Cortex of kidney (tissue), 1 donor: ENCODE data around the gene PFDN2.

ENCODE experiments used
- DNase-seq: peaks from one replicate; lab custom pipeline; 2025; lab: John Stamatoyannopoulos, UW

The PFDN2 gene, protein sequence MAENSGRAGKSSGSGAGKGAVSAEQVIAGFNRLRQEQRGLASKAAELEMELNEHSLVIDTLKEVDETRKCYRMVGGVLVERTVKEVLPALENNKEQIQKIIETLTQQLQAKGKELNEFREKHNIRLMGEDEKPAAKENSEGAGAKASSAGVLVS

DNA sequence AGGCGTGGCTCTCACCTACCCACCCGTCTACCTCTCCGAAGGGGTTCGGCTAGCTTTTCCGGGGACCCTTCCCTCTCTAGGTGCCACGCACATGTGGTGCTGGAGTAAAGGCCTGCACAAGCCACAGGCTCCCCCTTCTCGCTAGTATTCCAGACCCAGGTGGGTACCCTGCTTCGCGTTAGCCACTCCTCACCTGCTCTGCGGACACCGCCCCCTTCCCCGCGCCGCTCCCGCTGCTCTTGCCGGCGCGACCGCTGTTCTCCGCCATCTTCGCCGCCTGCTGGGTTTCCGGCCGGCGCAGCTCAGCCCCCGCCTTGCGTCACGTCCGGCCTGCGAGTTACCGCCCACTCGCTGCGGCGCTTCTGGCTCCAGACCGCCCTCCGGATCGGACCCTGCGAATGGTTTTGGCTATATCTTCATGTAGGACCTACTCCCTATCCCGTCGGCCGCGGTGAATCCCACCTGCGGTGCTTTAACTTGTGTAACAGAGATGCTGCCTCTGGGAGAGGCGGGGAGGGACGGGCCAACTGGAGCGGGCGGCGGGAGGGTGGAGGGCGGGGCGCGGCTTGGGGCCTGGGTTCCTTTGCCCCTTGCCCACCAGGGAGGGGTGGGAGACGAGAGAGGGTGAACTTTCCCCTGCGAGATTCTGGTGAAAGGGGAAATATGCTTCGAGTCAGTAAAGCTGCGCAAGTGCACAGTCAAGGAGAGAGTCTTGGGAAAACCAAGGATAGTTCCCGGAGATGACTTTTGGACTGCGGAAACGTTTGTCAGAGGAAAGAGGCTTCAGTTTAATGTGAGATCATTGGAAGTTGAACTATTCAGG lies at the start of gene PFDN2, which contains the start of gene NIT1:
TSS of gene PFDN2 (minus strand) at position 279 of the 823 bp plus-strand sequence. CDS start at position 268, 11 bp downstream.
TSS of gene NIT1 (plus strand) at position 347 of the 823 bp plus-strand sequence. CDS start at position 419, 72 bp downstream.
- DNase-seq, result peak; percentile 19

DNA sequence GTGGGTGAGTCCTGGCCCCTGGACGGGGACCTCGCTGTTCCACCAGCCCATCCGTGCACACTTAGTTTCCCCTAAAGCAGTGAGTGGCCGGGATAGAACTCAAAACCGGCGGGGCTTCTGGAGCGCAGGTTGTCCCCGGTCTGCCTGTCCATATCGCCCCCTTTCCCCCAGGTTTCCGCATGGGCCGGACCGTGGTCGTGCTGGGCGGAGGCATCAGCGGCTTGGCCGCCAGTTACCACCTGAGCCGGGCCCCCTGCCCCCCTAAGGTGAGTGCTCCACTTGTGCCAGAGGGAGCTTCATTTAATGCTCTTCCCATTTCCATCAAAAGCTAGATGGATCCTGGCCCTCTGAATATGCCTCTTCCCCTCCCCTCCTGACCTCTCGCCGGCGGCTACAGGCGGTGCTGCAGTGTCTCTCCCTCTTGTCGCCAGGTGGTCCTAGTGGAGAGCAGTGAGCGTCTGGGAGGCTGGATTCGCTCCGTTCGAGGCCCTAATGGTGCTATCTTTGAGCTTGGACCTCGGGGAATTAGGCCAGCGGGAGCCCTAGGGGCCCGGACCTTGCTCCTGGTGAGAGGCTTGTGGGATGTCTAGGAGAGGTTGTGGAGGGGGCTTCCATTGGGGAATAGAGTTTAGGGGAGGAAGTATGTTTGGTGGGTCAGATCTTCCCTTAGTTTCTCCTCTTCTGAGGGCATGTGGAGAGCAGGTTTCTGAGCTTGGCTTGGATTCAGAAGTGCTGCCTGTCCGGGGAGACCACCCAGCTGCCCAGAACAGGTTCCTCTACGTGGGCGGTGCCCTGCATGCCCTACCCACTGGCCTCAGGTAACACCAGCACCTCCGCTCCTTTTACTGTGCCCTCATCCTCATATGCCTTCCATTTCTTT lies 49.1 kb upstream of the PFDN2 start:
- no peak for DNase-seq

DNA sequence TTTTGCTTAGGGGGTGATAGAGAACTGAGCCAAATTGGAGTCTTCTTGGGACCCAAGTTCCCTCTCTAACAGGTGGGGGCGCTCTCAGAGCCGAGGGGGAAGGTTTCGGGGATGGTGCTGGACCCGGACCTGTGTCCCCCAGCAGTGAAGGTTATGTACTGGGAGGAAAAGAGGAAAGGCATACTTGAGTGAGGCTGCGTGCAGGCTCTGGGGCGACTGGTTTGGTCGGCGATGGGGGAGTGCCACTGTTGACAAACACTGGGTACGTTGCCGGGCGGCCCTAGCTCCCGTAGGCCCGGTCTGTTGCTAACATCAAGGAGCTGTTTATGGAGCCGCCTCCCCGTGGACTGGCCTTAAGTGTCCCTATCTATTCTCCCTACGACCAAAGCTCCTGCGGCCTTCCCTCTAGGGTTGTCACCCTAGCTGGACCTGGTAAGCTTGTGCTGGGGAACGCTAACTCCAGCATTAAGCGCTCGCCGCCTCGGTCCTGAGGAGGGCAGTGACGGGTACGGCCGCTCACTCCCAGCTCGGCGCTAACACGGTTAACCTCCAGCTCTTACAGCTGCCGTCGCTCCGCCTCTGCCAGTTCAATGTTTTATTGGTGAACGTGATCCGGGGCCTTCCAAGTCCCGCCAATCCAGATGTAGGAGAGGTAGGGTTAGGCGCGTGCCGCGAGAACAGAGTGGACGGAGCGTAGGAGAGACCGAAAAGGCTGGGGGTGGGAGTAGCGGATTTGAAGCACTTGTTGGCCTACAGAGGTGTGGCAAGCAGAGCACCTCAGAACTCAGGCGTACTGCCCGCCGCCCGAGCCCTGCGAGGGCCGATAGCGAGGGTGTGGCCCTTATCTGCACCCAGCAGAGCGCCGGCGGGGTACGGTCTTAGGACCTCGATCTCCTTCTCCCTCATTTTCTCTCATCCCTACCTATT lies 48.2 kb upstream of the PFDN2 start, which contains the start of gene PPOX:
TSS of gene PPOX (plus strand) at position 685 of the 927 bp plus-strand sequence. CDS start 422 bp downstream, outside the sequence.
- DNase-seq, result no peak

DNA sequence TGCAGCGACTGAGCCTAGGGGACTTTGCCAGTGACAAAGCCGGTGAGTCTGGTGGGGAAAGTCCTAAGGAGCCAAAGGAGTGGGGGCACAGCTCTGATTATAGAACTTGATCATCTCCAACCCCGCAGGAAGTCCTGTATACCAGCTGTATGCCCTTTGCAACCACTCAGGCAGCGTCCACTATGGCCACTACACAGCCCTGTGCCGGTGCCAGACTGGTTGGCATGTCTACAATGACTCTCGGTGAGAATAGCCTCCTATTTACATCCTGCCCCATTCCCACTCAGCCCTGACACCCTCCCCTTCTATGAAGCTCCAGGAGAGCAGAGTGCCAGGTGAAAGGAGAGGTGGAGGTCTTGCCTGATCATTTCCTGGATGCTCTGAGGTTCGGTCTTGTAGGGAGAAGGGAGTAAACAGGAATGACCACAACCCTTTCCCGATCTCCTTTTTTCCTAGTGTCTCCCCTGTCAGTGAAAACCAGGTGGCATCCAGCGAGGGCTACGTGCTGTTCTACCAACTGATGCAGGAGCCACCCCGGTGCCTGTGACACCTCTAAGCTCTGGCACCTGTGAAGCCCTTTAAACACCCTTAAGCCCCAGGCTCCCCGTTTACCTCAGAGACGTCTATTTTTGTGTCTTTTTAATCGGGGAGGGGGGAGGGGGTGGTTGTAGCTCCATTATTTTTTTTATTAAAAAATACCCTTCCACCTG lies 47.2 kb upstream of the PFDN2 start:
- no peak for DNase-seq

DNA sequence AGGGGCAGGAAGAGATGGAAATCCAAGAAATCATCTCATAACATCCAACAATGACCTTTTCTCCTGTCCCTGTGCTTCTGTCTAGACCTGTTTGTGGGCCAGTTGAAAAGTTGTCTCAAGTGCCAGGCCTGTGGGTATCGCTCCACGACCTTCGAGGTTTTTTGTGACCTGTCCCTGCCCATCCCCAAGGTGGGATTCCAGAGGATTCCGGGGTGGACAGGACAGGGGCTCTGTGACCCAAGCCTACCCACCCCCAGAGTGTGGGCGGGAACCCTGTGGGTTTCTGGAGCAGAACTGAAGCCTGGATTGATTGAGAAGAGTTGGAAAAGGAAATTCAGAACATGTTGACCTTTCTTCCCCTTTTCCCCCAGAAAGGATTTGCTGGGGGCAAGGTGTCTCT lies 46.0 kb upstream of the PFDN2 start:
- DNase-seq, result no peak

DNA sequence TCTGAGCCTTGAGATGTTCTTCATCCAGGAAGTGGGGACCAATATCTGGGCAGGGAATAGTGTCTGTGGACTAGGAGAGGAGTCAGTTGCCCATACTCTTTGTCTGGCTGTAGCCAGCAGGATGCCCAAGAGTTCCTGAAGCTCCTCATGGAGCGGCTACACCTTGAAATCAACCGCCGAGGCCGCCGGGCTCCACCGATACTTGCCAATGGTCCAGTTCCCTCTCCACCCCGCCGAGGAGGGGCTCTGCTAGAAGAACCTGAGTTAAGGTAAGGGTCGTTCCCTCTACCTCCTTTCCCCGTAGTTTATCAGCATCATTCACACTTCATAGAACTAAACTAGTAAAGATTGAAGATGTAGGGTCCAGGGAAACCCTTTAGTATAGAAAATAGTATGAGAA lies 45.0 kb upstream of the PFDN2 start:
- DNase-seq, result no peak

DNA sequence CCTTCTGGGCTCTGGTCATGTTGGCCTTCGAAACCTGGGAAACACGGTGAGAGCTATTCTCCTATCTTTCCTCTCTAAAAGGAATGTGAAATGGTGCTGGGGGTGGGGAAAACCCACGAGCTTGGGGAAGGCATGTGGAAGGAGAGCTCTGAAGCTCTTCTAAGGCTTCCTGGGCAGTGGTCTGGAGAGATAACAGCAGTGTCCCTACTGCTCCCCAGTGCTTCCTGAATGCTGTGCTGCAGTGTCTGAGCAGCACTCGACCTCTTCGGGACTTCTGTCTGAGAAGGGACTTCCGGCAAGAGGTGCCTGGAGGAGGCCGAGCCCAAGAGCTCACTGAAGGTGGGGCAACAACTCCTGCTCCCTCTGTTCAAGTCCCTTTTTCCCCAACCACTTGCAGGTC lies 44.2 kb upstream of the PFDN2 start:
- no peak for DNase-seq

DNA sequence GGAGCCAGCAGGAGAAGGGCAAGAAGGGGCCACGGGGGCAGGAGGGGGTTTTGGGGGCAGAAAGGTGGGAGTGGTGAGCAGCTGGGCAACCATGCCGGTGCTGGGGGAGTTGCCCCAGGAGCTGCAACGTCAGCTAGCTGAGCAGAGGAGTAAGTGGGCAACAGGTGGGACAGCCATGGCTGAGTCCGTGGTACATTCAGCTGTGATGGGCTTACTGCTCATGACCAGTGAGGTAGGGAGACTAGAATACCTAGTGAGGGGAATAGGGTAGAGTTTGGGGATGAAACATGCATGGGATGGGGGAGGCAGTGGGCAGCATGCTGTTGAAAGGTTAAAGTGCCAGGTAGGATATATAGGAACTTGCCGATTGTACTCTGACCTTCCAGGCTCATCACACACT lies 43.8 kb upstream of the PFDN2 start:
- no peak for DNase-seq

DNA sequence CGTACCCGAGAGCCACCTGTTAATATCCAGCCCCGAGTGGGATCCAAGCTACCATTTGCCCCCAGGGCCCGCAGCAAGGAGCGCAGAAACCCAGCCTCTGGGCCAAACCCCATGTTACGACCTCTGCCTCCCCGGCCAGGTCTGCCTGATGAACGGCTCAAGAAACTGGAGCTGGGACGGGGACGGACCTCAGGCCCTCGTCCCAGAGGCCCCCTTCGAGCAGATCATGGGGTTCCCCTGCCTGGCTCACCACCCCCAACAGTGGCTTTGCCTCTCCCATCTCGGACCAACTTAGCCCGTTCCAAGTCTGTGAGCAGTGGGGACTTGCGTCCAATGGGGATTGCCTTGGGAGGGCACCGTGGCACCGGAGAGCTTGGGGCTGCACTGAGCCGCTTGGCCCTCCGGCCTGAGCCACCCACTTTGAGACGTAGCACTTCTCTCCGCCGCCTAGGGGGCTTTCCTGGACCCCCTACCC lies 42.9 kb upstream of the PFDN2 start:
- no peak for DNase-seq

DNA sequence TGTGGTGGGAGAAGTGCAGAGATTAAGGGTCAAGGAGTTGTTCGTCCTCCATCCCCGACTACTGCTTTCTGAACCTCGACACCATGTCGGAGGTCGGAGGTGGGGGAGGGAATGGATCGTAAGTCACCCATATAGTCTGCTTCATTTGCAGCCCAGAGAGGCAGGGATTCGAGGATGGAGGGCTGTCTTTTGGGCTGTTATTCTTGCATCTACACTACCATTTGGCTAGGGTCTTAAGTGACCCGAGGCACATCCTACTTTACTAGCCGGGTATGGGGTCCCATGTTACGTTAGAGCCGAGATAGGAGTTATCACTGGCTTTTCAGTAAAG lies 42.0 kb upstream of the PFDN2 start:
- DNase-seq, result no peak

DNA sequence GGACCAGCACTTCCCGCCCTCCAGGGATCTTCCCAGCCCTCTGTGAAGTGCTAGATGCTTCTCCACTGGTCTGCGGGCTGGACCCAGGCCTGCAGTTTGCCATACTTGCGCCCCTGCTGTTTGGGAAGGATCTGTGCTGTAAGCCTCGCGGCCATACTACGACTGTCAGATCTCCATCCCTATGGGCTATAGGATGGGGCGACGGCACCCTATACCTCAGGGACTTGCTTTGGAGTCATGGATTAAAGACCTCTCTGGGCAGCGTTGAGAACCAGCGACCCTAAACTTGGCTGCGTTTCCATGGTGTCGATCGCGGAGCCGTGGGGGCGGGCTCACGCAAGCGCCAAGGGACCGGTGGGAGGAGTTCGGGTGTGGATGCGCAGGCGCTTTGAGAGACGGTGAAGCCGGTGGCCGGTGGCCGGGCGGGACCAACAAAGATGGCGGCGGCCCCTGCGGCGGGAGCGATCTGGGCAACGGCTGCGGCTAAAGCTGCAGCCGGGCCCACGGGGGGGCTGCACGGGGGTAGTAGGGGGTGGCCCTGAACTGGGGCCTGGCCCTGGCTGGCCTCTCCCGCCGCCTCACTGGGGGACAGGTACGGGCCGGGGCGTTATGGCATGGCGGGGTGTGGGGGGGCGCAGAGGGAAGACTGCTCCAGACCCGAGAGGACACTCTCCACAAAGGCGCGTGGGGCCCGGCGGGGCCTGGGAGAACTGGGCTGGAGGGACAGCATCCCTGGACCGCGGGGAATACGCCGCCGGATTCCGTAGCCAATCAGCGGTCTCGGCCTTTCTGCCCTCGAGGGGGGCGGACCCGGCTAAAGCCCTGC lies 41.5 kb upstream of the PFDN2 start, which contains the start of gene USP21:
TSS of gene USP21 (plus strand) at position 414 of the 826 bp plus-strand sequence. CDS start 1,141 bp downstream, outside the sequence.
- peak; percentile 38 for DNase-seq

DNA sequence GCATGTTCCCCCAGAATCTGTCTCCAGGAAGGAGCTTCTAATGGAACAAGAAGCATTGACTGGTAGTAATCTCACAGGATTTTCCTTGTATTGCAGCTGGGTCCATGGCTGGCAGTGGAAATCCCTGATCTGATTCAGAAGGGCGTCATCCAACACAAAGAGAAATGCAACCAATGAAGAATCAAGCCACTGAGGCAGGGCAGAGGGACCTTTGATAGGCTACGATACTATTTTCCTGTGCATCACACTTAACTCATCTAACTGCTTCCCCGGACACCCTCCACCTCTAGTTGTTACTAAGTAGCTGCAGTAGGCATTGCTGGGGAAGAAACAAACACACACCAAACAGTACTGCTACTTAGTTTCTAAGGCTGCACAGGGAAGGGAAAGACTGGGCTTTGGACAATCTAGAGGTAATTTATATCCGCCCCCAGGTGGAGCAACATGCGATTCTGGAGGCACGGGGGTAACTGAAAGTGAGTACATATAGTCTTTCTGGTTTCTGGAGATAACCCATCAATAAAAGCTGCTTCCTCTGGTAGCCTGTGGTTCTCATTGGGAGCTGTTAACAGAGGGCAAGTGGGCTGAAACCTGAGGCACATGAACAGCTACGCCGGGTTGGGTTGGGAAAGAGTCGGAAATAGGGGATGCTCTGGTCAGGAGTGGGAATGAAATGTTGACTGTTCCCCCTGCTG lies 40.6 kb upstream of the PFDN2 start:
- no peak for DNase-seq

DNA sequence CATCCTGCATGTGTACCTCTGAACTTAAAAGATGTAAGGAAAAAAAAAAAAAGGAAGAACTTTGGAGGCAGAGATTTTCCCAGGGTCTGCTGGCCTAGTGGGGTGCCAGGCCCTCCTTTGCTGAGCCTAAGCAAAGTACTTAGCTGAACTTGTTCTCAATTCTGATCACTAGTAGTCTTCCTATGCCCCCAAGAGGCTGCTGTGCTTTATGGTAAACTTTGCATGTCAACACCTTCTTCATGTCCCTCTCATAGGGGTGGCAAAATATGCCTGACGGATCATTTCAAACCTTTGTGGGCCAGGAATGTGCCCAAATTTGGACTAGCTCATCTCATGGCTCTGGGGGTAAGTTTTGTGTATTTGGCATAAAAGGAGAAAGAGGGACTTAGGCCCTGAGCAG lies 40.0 kb upstream of the PFDN2 start:
- DNase-seq, result no peak

DNA sequence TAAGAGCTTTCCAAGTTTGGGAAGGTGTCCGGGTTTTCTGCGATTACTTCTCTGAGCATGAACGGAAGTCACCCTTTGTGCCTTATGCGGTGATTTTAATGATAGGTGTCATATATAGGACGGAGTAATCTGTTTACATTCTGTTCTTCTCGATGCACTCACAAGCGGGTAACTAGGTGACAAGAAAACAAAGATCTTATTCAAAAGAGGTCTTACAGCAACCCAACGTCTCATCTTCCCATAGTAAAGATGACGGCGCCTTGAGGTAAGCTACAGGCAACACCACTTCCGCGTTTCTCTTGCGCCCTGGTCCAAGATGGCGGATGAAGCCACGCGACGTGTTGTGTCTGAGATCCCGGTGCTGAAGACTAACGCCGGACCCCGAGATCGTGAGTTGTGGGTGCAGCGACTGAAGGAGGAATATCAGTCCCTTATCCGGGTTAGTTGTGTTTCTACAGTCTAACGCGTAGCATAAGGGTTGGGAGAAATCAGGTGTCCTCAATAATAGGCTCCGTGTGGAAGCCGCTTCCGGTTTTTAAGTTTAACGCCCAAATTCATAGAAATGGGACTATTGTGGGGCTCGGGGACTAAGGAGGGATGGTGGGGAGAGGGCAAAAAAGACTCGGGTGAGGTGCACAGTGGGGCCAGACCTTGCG lies 36.0 kb upstream of the PFDN2 start, which contains the start of gene UFC1:
TSS of gene UFC1 (plus strand) at position 297 of the 656 bp plus-strand sequence. CDS start at position 317, 20 bp downstream.
- no peak for DNase-seq

DNA sequence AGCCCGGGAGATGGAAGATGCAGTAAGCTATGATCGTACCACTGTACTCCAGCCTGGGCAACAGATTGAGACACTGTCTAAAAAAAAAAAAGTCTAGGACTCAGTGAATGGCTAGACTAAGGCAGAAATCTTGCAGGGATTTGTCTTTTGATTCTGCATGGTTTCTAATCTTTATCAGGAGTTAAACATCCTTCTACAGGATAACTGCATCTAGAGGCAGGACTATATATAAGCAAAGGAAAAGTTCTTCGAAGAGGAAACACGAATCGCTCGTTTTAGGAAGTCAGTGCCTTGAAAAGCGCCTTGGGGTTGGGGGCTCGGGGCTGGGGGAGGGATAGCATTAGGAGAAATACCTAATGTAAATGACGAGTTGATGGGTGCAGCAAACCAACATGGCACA lies 35.3 kb upstream of the PFDN2 start:
- DNase-seq, result no peak

DNA sequence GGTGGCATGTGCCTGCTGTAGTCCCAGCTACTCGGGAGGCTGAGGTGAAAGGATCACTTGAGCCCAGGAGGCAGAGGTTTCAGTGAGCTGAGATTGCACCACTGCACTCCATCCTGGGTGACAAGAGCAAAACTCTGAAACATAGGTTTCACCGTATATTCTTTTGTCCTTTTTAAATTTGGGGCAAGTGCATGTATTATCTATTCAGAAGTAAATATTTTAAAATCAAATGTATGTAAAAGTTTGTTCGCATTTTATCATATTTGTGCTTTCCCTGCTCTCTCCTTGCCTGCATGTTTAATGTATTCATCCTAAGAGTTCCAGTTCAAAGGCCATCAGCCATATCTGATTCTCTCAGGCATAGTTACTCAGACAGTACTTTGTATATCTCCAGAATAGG lies 28.0 kb upstream of the PFDN2 start:
- DNase-seq, result no peak

DNA sequence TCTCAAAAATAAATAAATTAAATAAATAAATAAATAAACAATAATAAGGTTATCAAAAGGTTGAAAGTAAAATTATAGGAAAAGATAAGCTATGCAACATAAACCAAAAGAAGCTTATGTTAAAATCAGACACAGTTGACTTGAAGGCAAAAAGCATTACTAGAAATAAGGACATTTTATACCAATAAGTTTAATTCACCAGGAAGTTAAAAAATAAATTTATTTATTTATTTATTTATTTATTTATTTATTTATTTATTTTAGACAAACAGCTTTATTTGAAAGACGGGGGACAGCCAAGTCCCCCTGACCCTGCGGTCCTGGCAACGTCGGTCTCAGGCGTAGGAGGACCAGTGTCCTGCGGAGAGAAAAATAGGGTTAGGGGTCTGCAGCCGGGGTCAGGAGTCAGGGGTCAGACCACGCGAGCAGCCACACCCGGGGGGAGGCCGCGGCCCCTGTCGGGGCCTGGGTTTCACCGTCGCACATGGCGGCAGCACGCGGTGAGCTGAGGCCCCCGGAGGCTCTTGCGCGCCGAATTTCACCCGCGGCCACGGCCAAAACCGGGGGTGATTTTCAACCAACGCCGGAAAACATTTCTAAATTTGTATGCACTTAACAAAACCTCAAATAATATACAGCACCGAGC lies 23.0 kb upstream of the PFDN2 start:
- DNase-seq, result no peak

DNA sequence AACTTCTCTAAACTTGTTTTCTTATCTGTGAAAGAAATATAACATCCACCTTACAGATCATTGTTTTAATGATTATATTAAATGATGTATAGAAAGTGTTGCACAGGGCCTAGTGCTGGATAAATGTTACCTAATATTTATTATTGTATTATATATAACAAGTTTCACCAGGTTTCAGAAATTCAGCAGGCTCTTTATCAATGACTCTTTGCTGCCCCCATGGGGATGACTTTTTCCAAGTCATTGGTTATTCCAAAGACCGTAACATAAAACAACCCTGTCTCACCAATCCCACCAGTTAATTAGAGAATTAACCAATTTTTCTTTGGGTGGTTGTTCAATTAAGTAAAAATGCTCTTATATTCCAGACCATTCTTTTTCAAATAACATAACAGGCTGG lies 21.9 kb upstream of the PFDN2 start:
- DNase-seq, result no peak
